Measurements from ENCODE around the gene PLCL2.

GRCh38 chr3:16935781-16936180 is 51.0 kb downstream of the PLCL2 start:
- TF ChIP-seq CTCF (IDR thresholded peaks at IDR 0.05; ENCODE audit: insufficient read depth, low read length, poor library complexity, severe bottlenecking) (no peak), EZH2phosphoT487 (conservative IDR thresholded peaks at IDR 0.05; ENCODE audit: low read length) (no peak)

Measured in SU-DHL-6 (cell line).